Kidney (tissue), 14 donors: ENCODE results near the gene VWF. TPM values are rescaled to one million over a fixed set of nuclear protein-coding genes. Genes with fewer than 3 reads are reported as not detected.

Experiments
- DNase-seq, 5 donors: peaks; one replicate each; pipeline ENCODE4 v3.0.0-alpha.2; 2013 to 2020
- FAIRE-seq: peaks from 2 replicates; lab custom pipeline; 2012; peaks lifted over from hg19 to GRCh38; lab: Jason Lieb, UNC
- H3K27ac ChIP-seq, 2 donors: one replicate each; pipeline ENCODE4 v1.7.0; 2013; ENCODE audit warnings: low read depth in 2 of 2, low read length in 2 of 2, inconsistent platforms in 1 of 2
- H3K27me3 ChIP-seq: one replicate; pipeline ENCODE4 v1.7.1; 2013; ENCODE audit warnings: low read length, inconsistent platforms; ENCODE audit not compliant: control insufficient read depth, insufficient read depth
- H3K36me3 ChIP-seq, 3 donors: one replicate each; pipeline versions ENCODE4 v1.7.0 to v1.7.1; 2013; ENCODE audit warnings: low read length in 3 of 3, control low read depth in 1 of 3, inconsistent platforms in 1 of 3; ENCODE audit not compliant: insufficient read depth in 3 of 3, control insufficient read depth in 2 of 3
- H3K4me1 ChIP-seq, 3 donors: one replicate each; pipeline versions ENCODE4 v1.7.0 to v1.7.1; 2013; ENCODE audit warnings: low read length in 3 of 3, inconsistent platforms in 1 of 3, low read depth in 1 of 3; ENCODE audit not compliant: control insufficient read depth in 2 of 3, insufficient read depth in 2 of 3
- H3K4me3 ChIP-seq, 3 donors: one replicate each; pipeline versions ENCODE4 v1.7.0 to v1.8.1; 2013; ENCODE audit warnings: low read length in 3 of 3, control low read depth in 1 of 3, inconsistent platforms in 1 of 3
- H3K9ac ChIP-seq, 3 donors: one replicate each; pipeline versions ENCODE4 v1.7.0 to v1.7.1; 2013; ENCODE audit warnings: low read length in 3 of 3, control low read depth in 1 of 3, inconsistent platforms in 1 of 3
- H3K9me3 ChIP-seq, 3 donors: one replicate each; pipeline versions ENCODE4 v1.7.0 to v1.7.1; 2013; ENCODE audit warnings: low read length in 3 of 3, control low read depth in 1 of 3, inconsistent platforms in 1 of 3; ENCODE audit not compliant: control insufficient read depth in 2 of 3, insufficient read depth in 1 of 3
- intact Hi-C: fragments of 100-400 bp; cut with DNase I; formaldehyde crosslinking; loops from one replicate; pipeline ENCODE4 v1.11.1; 2022
- polyA plus RNA-seq: library from polyadenylated mRNA; stranded (reverse); fragments of 350-450 nt; fragmentation: Illumina TruSeq; extraction: RNeasy Lipid Tissue Mini Kit (QIAGEN cat#74804); gene quantifications from one replicate; pipeline ENCODE4 v1.2.3, GENCODE V29; 2014; ENCODE audit warnings: low read depth, low replicate concordance; ENCODE audit not compliant: insufficient read depth
- total RNA-seq: library from RNA; stranded (reverse); fragmentation: NEBNext Ultra II Directional; extraction: Animal tissue kit (Norgen Biotek cat#: 25700); gene quantifications from one replicate; pipeline ENCODE4 v1.2.1, GENCODE V29; 2021
- TF ChIP-seq, protein P1 (sequence below): IDR thresholded peaks from 3 replicates; pipeline ENCODE4 v1.5.1; 2012; ENCODE audit warnings: mild to moderate bottlenecking, moderate library complexity, borderline replicate concordance; ENCODE audit not compliant: insufficient read depth; ENCODE audit errors: extremely low read depth
- donor health status: control.
- donor health status: control.
- donor health status: control.
- donor health status: control.
- donor health status: control.
- donor health status: DM: yes; HTN: yes; CAD: no.
- donor health status: Normal renal cell carcinoma (clear cell type).

VWF gene
- total and polyA plus RNA-seq, 2 donors from 2014 or later = 9.6 to 183 TPM

DNA sequence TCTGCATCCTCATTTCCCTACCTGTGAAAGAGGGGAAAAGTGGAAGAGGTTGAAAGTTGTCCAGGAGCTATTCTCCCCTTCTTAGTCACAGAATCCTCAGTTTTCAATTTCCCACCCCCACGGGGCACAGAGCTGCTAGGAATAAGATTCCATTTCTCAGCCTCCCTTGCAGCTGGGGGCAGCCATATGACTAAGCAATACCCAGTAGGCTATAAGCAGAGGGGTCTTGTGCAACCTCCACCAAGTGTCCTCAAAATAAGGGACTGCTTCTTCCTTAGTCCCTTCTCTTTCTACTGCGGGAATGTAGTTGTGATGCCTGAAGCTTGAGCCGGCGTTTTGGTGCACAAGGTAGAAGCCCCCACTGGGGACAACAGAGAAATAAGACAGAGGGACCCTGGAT lies 40.9 kb downstream of the VWF start:
- Histone ChIP-seq H3K4me3 (no peak overlapping the region), H3K9me3 (no peaks in the 10 kb centered on the region), H3K36me3 (no peaks in the 10 kb centered on the region), H3K9ac (no peak overlapping the region), H3K4me1 (peaks cover under 1 to 14% (median 8%) of the 10 kb centered on the region in 3 donors), H3K27ac (no peak overlapping the region), H3K27me3 (no peaks in the 10 kb centered on the region)
- no peak for FAIRE-seq
- TF ChIP-seq, protein P1, sequence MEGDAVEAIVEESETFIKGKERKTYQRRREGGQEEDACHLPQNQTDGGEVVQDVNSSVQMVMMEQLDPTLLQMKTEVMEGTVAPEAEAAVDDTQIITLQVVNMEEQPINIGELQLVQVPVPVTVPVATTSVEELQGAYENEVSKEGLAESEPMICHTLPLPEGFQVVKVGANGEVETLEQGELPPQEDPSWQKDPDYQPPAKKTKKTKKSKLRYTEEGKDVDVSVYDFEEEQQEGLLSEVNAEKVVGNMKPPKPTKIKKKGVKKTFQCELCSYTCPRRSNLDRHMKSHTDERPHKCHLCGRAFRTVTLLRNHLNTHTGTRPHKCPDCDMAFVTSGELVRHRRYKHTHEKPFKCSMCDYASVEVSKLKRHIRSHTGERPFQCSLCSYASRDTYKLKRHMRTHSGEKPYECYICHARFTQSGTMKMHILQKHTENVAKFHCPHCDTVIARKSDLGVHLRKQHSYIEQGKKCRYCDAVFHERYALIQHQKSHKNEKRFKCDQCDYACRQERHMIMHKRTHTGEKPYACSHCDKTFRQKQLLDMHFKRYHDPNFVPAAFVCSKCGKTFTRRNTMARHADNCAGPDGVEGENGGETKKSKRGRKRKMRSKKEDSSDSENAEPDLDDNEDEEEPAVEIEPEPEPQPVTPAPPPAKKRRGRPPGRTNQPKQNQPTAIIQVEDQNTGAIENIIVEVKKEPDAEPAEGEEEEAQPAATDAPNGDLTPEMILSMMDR = no peak
- intact Hi-C loops = no loop called here
- DNase-seq = no peak

DNA sequence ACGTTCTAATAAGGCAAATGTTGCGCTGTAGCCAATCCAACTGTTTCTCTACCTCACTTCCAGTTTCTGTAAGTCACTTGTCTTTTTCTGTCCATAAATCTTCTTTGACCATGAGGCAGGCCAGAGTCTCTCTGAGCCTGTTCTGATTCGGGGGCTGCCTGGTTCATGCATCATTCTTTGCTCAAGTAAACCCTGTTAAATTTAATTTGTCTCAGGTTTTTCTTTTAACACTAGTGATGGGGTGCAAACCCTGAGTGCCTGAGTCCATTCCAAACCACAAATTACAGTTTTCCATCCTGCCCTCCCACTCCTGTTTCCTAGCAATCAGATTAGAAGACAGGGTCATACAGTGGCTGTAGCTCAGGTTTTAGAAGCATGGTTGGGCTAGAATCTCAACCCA lies 41.9 kb downstream of the VWF start:
- no peaks in the 10 kb centered on the region for H3K36me3 ChIP-seq
- intact Hi-C loops = no loop called here
- FAIRE-seq (no peak), DNase-seq (peak in 1 of 5 donors; percentile 68)
- H3K9ac ChIP-seq = no peak overlapping the region
- H3K4me3 ChIP-seq = no peak overlapping the region
- H3K9me3 ChIP-seq = no peaks in the 10 kb centered on the region
- no peaks in the 10 kb centered on the region for H3K27me3 ChIP-seq
- H3K4me1 ChIP-seq = peaks cover 0 to 11% (median 5%) of the 10 kb centered on the region in 3 donors
- no peak overlapping the region for H3K27ac ChIP-seq
- TF ChIP-seq, protein P1 = no peak

DNA sequence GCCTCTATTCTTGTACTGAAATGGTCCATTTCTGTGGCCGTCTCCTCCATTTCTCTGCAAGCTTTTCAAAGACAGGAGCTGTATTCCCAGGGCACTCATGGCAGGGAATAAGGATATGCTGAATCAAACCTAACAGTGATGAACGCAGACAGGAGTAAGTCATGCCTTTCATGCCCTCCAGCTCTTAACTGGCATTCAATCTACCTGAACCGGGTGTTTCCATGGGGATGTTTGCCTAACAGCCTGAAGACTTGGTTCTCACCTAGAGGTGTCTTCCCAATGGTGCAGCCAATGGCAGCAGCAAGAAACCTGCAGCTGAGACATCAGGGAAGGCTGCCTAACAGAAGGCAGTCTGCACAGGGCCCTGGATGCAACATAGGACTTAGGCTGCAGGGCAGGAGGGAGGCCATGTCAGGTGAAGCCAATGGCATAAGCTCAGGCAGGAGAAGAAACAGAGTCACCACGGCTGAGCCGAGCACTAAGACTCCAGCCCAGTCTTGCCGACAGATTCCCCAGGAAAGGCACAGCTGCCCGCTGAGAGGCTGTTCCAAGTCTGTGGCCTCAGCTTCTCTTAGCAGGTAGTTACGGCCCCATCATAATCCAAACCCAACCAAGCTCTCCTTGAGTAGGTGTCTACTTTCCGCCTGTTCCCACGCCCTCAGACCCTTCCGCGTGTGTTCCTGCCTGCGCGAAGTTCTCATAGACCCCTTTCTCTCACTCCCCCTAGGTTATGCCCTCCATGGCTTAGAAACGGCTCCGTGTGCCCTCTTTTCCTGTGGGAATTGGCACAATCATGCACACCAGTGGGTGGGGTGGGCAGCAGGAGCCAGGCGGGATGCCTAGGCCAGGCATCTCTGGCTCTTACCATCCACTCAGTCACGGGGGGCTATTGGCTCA lies 44.1 kb downstream of the VWF start:
- FAIRE-seq = no peak
- Histone ChIP-seq H3K9me3 (no peaks in the 10 kb centered on the region), H3K27ac (no peak overlapping the region), H3K9ac (no peak overlapping the region), H3K27me3 (no peaks in the 10 kb centered on the region), H3K4me3 (no peak overlapping the region), H3K36me3 (no peaks in the 10 kb centered on the region), H3K4me1 (peaks cover 0 to 17% (median 8%) of the 10 kb centered on the region in 3 donors)
- intact Hi-C loops = no loop called here
- TF ChIP-seq, protein P1 = no peak
- DNase-seq = peak in 1 of 5 donors; percentile 31
